Stimulated activated CD4-positive, alpha-beta T cell treated with anti-CD3 and anti-CD28 coated beads, Interleukin-1b, Interleukin-23, amount 100 ng/mL, for 4 hours (primary cell): ENCODE data around the gene COL5A2.

ENCODE experiments used
- DNase-seq, 2 donors: peaks; one replicate each; pipeline ENCODE4 v3.0.0-alpha.2; 2020; ENCODE audit warnings: low read depth in 2 of 2

COL5A2 gene

DNA sequence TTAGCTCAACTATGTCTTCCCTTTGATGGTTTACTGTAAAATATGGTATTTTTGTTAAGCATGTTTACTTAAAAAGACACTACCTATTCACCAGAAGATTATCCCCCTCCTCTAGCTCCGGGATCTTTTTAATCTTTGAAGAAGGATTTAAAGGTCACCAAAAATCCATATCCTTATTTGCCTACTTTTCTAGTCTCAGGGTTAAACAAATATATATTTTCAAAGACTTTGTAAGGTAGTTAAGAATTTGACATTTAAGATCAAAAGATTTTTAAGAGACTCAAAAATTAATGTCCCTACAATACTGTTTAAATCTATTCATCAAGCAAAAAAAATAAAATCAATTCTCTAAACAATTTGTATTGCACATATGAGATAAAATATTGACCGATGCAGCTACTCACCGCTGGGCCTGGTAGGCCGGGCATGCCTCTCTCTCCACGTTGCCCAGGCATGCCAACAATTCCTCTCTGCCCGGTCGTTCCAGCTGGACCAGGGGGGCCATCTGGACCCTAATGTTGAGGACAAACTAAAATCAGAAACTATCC lies 129.3 kb downstream of the COL5A2 start:
- DNase-seq: no peak

DNA sequence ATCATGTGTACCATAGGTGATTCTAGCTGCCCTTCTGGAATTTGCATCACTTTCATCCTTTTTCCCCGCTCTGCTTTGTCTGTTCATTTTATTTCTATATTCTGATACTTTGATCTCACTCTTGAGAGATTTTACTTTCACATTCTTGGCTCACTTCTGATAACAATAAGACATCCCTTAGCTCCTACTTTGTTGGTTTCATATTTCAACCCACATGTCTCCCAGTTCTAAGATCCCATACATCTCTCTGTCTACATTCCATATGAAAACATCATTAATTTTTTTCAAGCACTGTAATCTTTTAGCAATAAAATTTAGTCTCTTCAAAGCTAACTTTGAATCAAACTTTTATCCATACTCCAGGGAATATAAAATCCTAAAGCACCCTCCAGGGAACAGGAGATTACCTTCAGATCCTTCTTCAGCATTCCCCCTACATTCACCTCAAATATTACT lies 129.8 kb downstream of the COL5A2 start:
- no peak for DNase-seq

DNA sequence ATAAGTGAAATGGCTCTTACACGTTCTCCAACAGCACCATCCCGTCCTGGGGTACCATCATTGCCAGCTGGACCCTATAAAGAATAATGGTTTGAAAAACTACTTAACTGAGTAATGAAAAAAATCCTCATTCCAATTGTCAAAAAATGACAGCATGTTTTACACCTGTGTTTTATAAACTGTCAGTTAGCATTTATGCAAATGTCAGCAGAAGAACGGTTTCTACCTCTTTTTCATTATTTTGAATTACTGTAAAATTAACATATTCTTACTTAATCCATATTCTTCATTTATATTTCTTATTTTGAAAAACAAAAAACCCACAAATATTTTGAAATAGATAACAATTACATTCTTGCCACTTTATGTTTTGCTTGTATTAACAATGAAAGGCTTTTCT lies 131.4 kb downstream of the COL5A2 start:
- no peak for DNase-seq

DNA sequence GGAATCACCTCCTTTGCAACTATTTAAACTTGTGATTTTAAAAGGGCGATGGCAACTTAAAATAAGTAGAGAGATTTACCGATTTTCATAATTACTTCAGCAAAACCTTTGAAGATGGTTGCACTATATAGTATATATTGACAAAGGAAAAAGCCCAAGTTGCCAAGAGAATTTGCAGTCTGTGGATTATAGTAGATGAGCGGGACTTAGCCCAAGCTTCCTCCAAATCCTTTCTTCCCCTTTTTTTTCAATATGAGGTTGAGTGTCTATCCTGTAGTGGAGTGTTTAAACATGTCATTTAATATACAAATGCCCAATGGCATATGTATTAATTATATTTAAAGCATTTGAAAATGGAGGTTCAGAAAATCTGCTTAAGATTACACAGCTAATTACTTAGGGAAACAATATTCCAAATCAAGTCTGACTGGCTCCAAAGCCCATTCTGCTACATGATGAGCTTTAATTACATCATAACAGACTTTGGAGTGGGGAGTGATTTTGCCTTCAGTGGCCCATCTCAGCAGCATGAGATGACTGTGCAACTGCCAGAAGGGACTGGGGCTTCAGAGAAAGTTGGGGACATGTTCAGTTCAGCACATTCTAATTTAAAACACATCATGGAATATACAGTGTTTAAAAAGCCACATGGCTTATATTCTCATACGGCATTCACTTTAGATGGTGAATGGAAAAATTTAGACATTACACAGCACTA lies 132.2 kb downstream of the COL5A2 start:
- DNase-seq: no peak

DNA sequence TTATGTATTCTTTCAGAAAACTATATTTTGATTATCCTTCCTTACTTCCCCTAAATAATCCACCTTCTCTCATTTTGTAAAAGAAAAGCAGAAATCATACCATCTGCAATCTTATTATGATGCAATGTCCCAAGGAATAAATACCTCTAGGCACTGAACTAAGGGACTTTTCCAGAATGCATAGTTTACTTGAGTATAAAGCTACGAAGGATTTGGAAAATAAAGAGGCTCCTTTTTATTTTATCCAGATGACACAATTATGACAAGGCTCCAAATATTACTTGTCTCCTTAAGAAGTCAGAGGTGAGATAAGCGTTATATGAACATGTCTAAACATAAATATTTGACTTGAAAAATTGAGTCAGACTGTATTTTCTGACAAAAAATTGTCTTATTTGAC lies 133.2 kb downstream of the COL5A2 start:
- DNase-seq: no peak

DNA sequence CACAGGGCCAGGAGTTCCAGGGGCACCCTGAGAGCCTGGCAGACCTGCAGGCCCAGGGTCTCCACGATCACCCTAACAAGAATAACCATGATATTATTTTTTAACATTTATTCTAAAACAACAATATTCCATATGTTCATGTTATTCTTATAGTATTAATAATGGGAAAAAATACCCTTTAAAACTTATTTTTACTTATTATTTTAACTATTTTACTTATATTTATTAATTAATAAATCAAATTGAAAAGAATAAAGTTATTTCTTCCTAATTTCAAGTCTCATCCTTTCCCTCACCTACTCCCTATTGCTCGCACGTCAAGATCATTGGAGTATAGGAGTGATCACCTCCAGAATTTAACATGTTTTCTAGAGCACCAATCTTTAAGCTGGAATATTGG lies 133.7 kb downstream of the COL5A2 start:
- DNase-seq: no peak

DNA sequence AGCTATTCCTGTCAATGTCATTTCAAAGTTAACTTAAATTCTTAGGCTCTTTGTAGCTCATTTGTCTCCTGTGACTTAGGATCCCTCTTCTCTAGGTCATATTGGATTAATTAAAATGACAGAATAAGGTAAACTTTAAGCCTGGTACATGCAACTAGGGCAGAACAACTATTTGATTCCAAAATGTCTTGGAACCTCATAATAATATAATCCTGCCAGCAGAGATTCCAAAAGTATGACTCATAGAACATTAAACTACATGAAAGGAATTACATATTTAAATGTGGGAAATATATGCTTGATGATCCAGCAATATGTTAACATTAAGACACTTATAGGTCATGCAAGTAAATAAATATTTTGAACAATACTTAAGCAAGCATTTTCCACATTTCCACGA lies 142.0 kb downstream of the COL5A2 start:
- DNase-seq: no peak

DNA sequence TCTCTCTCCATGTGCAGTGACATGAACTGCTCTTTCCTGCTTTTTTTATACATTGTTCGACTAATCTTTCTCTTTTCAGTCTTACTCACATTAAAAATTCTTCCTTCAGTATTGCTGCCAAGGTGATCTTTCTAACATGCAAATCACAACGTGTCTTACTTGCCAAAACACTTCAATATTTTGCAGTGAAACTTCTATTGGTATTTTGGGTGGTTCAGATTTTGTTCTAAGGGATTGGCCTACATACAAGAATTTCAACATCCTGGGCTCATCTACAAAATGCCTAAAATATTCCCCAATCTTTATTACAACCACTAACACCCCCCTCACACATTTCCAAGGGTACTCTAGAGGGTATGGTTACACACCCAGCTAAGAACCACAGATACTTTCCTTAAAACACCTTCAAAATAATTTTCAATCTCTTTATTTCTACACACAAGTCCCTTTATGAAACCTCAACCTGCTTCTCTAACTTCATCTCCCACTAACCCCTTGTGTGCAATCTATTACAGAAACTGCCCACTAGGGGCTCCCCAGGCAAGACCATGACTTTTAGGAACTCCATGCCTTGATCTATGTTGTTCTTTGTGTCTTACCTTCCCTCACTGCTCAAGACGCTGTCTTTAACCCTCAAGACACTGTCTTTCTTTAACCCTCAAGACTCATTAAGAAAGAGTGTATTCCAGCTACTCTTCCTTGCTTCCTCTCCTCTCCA lies 154.5 kb downstream of the COL5A2 start:
- no peak for DNase-seq

DNA sequence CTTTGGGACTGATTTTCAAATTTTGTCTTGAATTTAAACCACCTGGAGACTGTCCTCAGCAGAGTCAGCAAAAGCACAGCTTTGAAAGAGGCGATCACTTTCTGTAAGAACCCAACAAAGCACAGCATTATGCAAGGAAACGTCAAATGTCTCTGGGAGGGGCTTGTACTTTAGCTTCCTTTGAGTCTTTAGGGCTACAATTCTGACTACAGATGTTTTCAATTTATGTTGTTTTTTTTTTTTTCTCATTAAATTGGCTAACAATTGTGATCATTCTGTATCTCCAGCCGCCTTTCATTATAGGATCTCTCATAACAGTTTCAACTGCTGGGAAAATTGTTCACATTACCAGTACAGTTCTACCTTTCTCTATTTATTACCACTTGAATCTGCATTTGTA lies 157.1 kb downstream of the COL5A2 start:
- no peak for DNase-seq

DNA sequence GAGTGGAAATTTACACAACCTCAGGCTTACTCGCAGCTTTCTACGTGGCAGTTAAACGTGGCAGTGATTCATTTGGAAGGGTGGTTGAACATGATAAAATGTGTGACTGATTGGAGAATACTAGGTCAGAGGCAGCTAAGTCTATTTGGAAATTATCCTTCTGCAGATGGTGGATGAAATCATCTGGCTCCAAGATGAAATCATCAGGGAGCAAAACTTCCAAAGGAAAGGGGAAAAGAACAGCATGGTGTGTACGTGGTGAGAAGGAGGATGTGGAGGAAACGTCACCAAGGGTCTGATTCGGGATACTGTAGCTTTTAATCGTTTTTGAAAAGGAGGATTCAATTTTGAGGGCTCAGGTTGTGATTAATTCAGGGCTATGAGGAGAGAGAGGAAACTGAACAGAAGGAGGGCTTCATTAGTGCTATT lies 157.5 kb downstream of the COL5A2 start:
- no peak for DNase-seq

DNA sequence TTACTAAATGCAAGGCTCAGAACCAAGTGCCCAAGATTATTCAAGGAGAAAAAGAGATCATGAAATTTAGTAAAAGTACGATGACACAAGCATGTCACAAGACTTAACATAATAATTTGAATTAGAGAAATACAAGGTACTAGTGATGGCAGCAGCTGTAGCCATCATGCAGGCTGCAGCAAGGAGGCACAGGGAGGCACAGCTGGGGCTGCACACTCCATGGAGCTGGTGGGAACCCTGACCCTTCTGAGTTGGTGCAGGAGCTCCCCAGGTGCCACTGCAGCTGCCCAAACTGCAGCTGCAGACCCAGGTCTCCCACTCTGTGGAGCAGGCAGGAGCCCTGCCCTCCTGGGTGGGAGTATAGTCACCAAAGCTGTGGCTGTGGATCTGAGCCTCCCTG lies 159.4 kb downstream of the COL5A2 start:
- DNase-seq: no peak

DNA sequence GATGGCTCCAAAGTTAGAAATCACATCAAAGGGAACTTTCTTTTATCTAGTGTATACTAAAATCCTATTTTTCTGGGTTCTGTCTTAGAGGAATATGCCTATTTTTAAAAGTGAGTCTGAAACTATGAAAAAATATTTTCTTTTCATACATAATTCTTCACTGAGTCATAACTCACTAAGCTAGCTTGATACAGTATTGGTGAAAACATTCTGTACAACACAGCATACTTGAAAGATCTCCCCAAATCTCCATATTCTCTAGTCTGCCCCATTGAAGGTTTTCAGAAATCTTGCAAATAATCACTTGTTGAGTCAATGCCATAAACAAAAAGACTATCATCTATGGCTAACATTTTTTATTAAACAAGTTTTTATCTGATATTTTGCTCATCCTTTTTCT lies 160.9 kb downstream of the COL5A2 start:
- DNase-seq: no peak

DNA sequence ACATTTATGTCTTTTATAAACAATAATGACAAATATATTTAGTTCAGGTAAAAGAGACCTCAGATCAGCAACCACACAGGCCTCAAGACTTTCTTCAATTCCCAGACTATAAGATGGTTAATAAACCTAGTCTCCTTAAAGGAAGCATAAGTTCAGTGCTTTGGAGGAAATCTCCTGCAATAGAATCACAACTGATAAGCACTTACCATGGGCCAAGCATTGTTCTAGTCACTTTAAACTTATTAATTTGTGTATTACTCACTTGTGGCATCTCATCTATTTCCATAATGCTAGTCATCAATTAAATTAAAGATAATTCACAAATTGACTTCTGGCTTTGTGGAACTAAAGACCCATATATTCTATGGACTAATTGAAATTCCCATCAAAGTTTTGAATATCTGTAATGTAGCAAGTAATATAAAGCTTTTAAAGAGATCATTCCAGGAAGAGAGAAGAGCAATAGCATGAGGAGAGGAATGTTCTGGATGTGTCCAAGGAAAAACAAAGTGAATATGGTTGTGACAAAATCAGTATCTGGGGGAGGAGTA lies 163.2 kb downstream of the COL5A2 start:
- DNase-seq: no peak

DNA sequence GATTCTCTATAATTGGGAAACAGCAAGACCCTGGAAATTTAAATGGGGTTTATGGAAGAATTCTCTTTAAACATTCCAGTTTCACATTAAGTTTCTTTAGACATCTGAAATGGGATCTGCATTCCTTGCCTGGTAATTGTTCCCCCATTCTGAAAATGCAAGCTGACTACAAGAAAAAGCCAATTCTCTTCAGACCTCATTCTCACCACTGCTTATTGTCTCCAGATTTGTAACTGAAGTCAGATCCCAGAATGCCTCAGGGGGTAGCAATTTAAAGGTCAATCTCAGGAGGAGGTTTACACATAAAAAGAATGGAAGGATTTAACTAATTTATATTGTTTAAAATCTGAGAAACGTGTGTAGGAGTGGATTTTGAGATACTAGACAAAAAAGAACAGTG lies 164.2 kb downstream of the COL5A2 start:
- no peak for DNase-seq

DNA sequence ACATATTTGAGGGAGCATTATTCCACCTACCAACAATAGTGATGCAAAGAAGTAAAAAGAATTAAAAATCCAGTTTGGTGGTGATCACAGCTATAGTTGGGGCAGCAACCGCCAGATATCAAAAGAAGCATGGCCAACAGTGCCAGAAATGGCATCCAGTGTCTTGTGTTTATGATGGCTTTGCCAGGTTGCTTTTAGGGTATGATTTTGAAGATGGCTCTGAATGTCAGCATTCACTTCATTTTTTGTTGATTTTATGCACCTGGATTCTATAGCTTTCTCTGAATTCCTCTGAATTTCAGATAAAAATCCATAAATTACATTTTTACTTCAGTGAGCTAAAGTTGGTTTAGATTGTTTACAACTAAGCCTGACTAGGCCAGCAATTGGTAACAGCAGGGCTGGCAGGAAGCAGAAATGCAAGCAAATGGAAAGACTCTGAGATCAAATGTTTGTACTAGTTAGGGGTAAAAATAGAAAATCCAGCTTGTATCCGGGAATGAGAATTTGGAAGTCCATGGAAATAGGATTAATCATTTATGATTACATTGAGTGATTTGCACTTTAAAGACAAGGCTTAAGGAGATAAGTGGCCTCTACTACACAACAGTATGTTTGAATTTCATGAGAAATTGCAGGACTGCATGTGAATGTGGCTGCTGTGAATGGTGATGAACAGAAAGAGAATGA lies 165.0 kb downstream of the COL5A2 start:
- no peak for DNase-seq

DNA sequence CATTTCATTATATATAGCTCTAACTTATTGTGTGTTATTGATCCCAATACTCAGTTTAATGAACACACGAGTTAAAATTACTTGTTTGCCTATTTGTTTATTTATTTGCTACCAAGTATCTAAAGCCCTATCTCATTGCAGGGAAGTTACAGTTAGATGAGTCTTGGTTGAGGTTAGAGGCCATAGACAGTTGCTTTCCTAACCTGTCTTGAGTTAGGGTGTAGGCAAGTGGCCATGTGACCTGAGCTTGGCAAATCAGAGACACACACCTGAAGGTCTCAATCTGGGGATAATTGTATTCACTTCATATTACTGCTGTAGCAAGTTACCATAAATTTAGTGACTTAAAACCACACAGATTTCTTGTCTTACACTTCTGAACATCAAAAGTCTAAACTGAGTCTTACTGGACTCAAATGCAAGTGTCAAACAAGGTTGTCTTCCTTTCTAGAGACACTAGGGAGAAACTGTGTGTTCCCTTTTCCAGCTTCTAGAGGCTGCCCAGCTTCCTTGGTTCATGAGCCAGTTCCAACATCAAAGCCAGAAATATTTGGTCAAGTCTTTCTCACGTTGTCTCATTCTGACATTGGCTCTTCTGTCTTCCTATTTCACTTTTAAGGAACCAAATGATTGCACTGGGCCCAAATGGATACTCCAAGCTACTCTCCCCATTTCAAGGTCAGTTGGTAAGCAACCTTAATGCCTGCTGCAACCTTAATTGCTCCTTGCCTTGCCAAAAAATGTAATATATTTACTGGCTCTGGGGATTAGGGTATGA lies 165.7 kb downstream of the COL5A2 start:
- no peak for DNase-seq

DNA sequence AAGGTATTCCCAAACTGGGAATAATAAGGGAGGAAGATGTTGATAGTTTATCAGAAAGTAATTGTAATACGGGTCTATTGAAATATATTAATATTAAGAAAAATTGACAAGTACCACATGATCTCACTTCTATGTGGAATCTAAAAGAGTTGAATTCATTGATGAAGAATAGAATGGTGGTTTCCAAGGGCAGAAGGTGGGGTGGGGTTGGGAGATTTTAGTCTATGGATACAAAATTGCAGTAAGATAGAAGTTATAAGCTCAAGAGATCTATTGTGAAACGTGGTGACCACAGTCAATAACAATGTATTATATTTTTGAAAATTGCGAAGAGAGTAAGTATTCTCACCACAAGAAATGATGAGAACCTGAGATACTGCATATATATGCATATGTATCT lies 166.5 kb downstream of the COL5A2 start:
- DNase-seq: no peak

DNA sequence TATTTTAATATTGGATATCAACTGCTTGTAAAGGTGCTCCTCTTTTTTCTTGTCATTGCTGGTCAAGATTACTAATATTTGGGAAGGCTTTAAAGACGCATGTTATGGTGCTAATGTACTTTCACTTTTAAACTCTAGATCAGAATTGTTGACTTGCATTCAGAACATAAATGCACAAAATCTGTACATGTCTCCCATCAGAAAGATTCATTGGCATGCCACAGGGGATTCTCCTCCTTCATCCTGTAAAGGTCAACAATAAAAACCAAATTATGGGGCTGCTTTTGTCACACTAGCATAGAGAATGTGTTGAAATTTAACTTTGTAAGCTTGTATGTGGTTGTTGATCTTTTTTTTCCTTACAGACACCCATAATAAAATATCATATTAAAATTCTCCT lies 167.2 kb downstream of the COL5A2 start:
- no peak for DNase-seq

DNA sequence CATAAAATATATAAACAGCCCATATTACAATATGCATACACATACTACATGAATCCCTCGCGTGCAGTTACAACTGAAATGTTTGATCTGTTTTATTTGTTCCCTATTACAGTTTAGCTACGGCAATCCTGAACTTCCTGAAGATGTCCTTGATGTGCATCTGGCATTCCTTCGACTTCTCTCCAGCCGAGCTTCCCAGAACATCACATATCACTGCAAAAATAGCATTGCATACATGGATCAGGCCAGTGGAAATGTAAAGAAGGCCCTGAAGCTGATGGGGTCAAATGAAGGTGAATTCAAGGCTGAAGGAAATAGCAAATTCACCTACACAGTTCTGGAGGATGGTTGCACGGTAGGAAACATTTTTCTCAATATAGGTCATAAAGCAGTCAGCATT lies 169.0 kb downstream of the COL5A2 start:
- DNase-seq: no peak

DNA sequence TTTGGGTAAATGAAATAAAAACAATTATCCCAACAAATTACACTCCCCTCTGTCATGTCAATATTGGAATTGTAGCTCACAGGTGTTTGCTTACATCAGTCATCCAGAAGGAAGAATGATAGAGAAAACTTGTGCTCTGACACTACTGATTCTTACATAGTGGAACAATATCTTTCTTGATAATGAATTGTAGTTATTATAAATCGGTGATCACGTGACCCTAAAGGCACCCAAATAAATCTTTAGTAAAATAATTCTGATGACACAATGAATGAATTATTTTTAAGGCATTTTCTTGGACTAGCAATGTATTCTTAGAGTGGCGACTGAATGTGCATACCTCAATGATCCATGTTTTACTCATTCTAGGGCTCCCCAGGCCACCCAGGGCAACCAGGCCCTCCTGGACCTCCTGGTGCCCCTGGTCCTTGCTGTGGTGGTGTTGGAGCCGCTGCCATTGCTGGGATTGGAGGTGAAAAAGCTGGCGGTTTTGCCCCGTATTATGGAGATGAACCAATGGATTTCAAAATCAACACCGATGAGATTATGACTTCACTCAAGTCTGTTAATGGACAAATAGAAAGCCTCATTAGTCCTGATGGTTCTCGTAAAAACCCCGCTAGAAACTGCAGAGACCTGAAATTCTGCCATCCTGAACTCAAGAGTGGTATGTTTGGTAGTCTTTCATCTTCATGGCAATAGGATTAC lies 170.9 kb downstream of the COL5A2 start:
- no peak for DNase-seq

DNA sequence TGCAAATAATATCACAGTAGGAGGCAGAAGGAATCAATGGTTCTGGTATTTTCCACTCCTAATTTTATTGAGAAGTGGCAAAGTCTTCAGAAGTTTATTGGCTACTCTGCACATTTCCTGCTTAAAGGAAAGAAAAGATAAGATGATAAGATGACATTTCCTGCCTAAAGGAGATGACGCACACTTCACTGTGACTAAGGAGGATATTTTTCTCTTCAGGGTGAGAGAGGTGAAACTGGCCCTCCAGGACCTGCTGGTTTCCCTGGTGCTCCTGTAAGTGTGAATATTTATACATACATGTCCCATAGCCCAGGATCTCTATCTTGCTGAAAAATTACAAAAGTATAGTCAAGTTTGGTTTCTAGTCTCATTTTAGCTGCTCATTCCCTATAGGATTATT lies 177.5 kb downstream of the COL5A2 start:
- DNase-seq: no peak
